K562 (cell line): ENCODE data around the gene CDPF1. TPM values are rescaled to one million over a fixed set of nuclear protein-coding genes. Genes with fewer than 3 reads are reported as not detected.

ENCODE experiments used
- ATAC-seq: fragments of 200-7000 bp; cut with Tn5 transposase; 3 replicates; pipeline ENCODE4 v1.9.1; 2020; ENCODE audit warnings: moderate library complexity
- BruUV-seq: library from RNA; stranded (reverse); fragments of 400-500 nt; replicated peaks from 2 replicates; lab custom pipeline; 2021; lab: Mats Ljungman, UMichigan
- CTCF ChIA-PET: fragments of 300-600 bp; formaldehyde crosslinking; extraction: SDS; loops from one replicate; lab custom pipeline; 2021; ENCODE audit warnings: low intra/inter-chr PET ratio; lab: Yijun Ruan, JAX
- POLR2A ChIA-PET: fragments of 300-600, 350-650 bp; sonication (Branson Sonifier 250); formaldehyde crosslinking; extraction: SDS; loops from one replicate; lab custom pipeline; 2021; ENCODE audit warnings: antibody characterized with exemption, inconsistent platforms; lab: Yijun Ruan, JAX
- DNase-seq, 4 experiments: peaks; one replicate each; pipeline versions ENCODE4 v3.0.0 to v3.0.0-alpha.2; 2011 to 2018; ENCODE audit warnings: low spot score in 3 of 4, mixed read lengths in 3 of 4; ENCODE audit errors: extremely low read depth in 1 of 4
- FAIRE-seq: peaks from 2 replicates; lab custom pipeline; 2011; peaks lifted over from hg19 to GRCh38; lab: Jason Lieb, UNC
- H2AFZ ChIP-seq: 2 replicates; pipeline ENCODE4 v1.6.0; 2011; ENCODE audit warnings: low read depth, low read length, control low read depth, inconsistent platforms
- H3K27ac ChIP-seq: fragments of 200-600 bp; 3 replicates; pipeline ENCODE4 v1.8.0; 2011; ENCODE audit warnings: low read depth, mild to moderate bottlenecking, control low read depth, inconsistent platforms, low read length, moderate library complexity, mixed read lengths; ENCODE audit errors: extremely low read depth
- H3K27me3 ChIP-seq, 2 experiments: fragments of 300-600 bp in 1 of 2; 2 replicates in 1 of 2; 3 replicates in 1 of 2; pipeline versions ENCODE4 v1.6.0 to v1.8.0; 2011; ENCODE audit warnings: inconsistent platforms in 2 of 2, low read length in 2 of 2, mild to moderate bottlenecking in 1 of 2, mixed read lengths in 1 of 2, moderate library complexity in 1 of 2; ENCODE audit not compliant: control insufficient read depth in 2 of 2, insufficient read depth in 2 of 2
- H3K36me3 ChIP-seq: fragments of 300-600 bp; 3 replicates; pipeline ENCODE4 v1.8.0; 2011; ENCODE audit warnings: mild to moderate bottlenecking, low read length, inconsistent platforms; ENCODE audit not compliant: control insufficient read depth, insufficient read depth
- H3K4me1 ChIP-seq, 2 experiments: fragments of 200-600 bp in 1 of 2; replicated peaks in 1 of 2; 2 replicates in 1 of 2; 3 replicates in 1 of 2; pipeline versions ENCODE4 v1.5.1 to v1.8.0; 2011; ENCODE audit warnings: inconsistent platforms in 2 of 2, low read length in 2 of 2, mild to moderate bottlenecking in 1 of 2, mixed read lengths in 1 of 2, moderate library complexity in 1 of 2; ENCODE audit not compliant: control insufficient read depth in 2 of 2, insufficient read depth in 2 of 2
- H3K4me2 ChIP-seq: 2 replicates; pipeline ENCODE4 v1.6.1; 2011; ENCODE audit warnings: low read length, control low read depth, inconsistent platforms, mixed read lengths; ENCODE audit not compliant: insufficient read depth
- H3K4me3 ChIP-seq: fragments of 200-600 bp; sonication (generic), shearing (Covaris generic); 2 replicates; pipeline ENCODE4 v1.5.1; 2016; ENCODE audit warnings: control low read depth, inconsistent platforms
- H3K79me2 ChIP-seq: fragments of 200-600 bp; 3 replicates; pipeline ENCODE4 v1.8.0; 2011; ENCODE audit warnings: low read length, inconsistent platforms; ENCODE audit not compliant: control insufficient read depth, insufficient read depth
- H3K9ac ChIP-seq, 2 experiments: 2 replicates each; pipeline versions ENCODE4 v1.6.0 to v1.6.1; 2011; ENCODE audit warnings: low read depth in 2 of 2, low read length in 2 of 2, control low read depth in 1 of 2, inconsistent platforms in 1 of 2, mild to moderate bottlenecking in 1 of 2, mixed read lengths in 1 of 2; ENCODE audit not compliant: insufficient read depth in 1 of 2
- H3K9me1 ChIP-seq: one replicate; pipeline ENCODE4 v1.6.0; 2011; ENCODE audit warnings: inconsistent platforms, mild to moderate bottlenecking, low read length, moderate library complexity; ENCODE audit not compliant: control insufficient read depth, insufficient read depth
- H3K9me3 ChIP-seq: replicated peaks from 2 replicates; pipeline ENCODE4 v1.5.1; 2011; ENCODE audit warnings: low read depth, low read length, inconsistent platforms; ENCODE audit not compliant: control insufficient read depth, insufficient read depth
- H4K20me1 ChIP-seq: replicated peaks from 2 replicates; pipeline ENCODE4 v1.6.1; 2011; ENCODE audit warnings: low read length, inconsistent platforms, mixed read lengths; ENCODE audit not compliant: control insufficient read depth, insufficient read depth
- CCAR2 ChIP-seq: fragments of 200-400 bp; formaldehyde crosslinking; IDR thresholded peaks from 2 replicates; pipeline ENCODE4 v1.6.1; 2017; ENCODE audit warnings: mild to moderate bottlenecking, low read depth, low read length
- FOXK1 ChIP-seq: sonication (generic); formaldehyde crosslinking; IDR thresholded peaks from 2 replicates; pipeline ENCODE4 v1.8.0; 2022; ENCODE audit warnings: missing genetic modification reagents, mild to moderate bottlenecking, borderline replicate concordance
- KAT8 ChIP-seq: fragments of 450-650 bp; IDR thresholded peaks from 2 replicates; pipeline ENCODE4 v1.6.1; 2016; ENCODE audit warnings: low read depth, mild to moderate bottlenecking
- KLF1 ChIP-seq: fragments of 450-650 bp; IDR thresholded peaks from 2 replicates; pipeline ENCODE4 v1.6.1; 2016; ENCODE audit warnings: missing genetic modification characterization, missing compliant biosample characterization
- ZNF324 ChIP-seq: fragments of 250-450 bp; sonication (Bioruptor Pico); IDR thresholded peaks from 2 replicates; pipeline ENCODE4 v1.4.0; 2020; ENCODE audit warnings: mild to moderate bottlenecking
- ZNF644 ChIP-seq: fragments of 200-800 bp; sonication (Bioruptor generic); IDR thresholded peaks from 2 replicates; pipeline ENCODE4 v1.6.1; 2016; ENCODE audit warnings: low read depth, missing genetic modification characterization, missing compliant biosample characterization
- WGBS: fragments of 100-300 bp; shearing (Covaris generic); methylation state at CpG from one replicate; pipeline ENCODE4 v1.1.6; 2016; ENCODE audit warnings: low coverage, mixed read lengths; ENCODE audit not compliant: insufficient coverage; ENCODE audit errors: missing lambda C conversion rate; 5-methylcytosine and 5-hydroxymethylcytosine counted together
- in situ Hi-C: fragments of 300-500 bp; cut with MboI; formaldehyde crosslinking; loops from 4 replicates; pipeline ENCODE4 v1.15.0; 2018; ENCODE audit warnings: inconsistent platforms, mixed read lengths
- intact Hi-C: fragments of 100-400 bp; cut with micrococcal nuclease; formaldehyde crosslinking; loops from 2 replicates; pipeline ENCODE4 v1.14.2; 2022
- polyA plus RNA-seq, 8 experiments: library from polyadenylated mRNA; depleted of rRNA in 4 of 8; stranded (reverse) in 5 of 8; unstranded in 3 of 8; fragments of >200 nt; fragmentation: Nextera tagmentation in 2 of 8; fragmentation: Illumina TruSeq in 1 of 8; extraction: Ambion mirVana in 2 of 8; extraction: Trizol in 1 of 8; gene quantifications; 2 replicates each; pipeline versions ENCODE4 v1.2.1 to v1.2.3, GENCODE V29; 2011 to 2014; ENCODE audit warnings: inconsistent platforms in 1 of 8, missing spikeins in 1 of 8
- total RNA-seq, 7 experiments: library from RNA; depleted of rRNA in 6 of 7; stranded (reverse); fragments of >200 nt in 6 of 7; fragmentation: Illumina TruSeq in 2 of 7; extraction: Trizol in 2 of 7; gene quantifications; 2 replicates each; pipeline versions ENCODE4 v1.2.1 to v1.2.3, GENCODE V29; 2011 to 2021; ENCODE audit warnings: low replicate concordance in 1 of 7
- TF ChIP-seq, protein P1 (sequence below): sonication (generic); formaldehyde crosslinking; IDR thresholded peaks from 2 replicates; pipeline ENCODE4 v1.8.0; 2022; ENCODE audit warnings: mild to moderate bottlenecking, low read depth, missing genetic modification reagents
- TF ChIP-seq, protein P2 (sequence below): fragments of 450-650 bp; formaldehyde crosslinking; IDR thresholded peaks from 2 replicates; pipeline ENCODE4 v1.4.0; 2020; ENCODE audit warnings: mild to moderate bottlenecking, mixed read lengths

CDPF1 gene
- total and polyA plus RNA-seq, 9 of the 15 experiments (the other 6 are each of a cell fraction or from before 2014, with no cell fraction given), result 0.84 to 19.5 (median 9.1) TPM

DNA sequence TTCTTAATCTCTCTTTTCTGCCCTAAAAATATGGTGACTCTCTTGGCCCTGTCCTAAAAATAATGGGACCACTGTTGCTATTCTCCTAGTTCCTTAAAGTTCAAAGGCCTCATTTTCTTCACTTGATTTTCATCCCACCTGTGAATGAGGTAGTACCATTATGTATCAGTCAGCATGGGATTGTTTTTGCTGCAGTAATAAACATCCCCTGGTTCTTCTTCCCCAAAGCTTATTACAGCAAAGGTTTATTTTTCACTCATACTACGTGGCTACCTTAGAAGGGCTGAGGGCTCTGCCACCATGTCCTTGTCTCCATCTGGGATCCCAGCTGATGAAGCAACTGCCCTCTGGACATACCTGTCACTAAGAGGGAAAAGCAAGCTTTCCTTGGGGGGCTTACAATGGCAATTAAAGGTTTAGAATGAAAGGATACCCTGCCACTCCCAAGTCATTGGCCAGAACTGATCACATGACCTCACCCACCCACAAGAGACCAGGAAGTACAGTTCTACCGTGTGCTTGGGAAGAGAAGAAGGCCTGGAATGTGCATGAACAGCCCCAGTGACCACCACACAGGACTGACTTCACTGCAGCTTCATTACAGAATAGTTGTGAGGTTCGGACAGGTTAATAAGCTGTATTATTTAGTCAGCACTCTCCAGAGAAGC, 25.5 kb upstream of the CDPF1 start (continued):
- no peak for TF ChIP-seq ZNF324 (CRISPR knock-in tag)
- TF ChIP-seq, protein P1, sequence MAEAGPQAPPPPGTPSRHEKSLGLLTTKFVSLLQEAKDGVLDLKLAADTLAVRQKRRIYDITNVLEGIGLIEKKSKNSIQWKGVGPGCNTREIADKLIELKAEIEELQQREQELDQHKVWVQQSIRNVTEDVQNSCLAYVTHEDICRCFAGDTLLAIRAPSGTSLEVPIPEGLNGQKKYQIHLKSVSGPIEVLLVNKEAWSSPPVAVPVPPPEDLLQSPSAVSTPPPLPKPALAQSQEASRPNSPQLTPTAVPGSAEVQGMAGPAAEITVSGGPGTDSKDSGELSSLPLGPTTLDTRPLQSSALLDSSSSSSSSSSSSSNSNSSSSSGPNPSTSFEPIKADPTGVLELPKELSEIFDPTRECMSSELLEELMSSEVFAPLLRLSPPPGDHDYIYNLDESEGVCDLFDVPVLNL (CRISPR knock-in tag), result no peak
- TF ChIP-seq KLF1 (tag), result no peak
- TF ChIP-seq ZNF644 (tag), result no peak
- TF ChIP-seq, protein P2, sequence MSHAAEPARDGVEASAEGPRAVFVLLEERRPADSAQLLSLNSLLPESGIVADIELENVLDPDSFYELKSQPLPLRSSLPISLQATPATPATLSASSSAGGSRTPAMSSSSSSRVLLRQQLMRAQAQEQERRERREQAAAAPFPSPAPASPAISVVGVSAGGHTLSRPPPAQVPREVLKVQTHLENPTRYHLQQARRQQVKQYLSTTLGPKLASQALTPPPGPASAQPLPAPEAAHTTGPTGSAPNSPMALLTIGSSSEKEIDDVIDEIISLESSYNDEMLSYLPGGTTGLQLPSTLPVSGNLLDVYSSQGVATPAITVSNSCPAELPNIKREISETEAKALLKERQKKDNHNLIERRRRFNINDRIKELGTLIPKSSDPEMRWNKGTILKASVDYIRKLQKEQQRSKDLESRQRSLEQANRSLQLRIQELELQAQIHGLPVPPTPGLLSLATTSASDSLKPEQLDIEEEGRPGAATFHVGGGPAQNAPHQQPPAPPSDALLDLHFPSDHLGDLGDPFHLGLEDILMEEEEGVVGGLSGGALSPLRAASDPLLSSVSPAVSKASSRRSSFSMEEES (CRISPR knock-in tag), result peak; percentile 75

DNA sequence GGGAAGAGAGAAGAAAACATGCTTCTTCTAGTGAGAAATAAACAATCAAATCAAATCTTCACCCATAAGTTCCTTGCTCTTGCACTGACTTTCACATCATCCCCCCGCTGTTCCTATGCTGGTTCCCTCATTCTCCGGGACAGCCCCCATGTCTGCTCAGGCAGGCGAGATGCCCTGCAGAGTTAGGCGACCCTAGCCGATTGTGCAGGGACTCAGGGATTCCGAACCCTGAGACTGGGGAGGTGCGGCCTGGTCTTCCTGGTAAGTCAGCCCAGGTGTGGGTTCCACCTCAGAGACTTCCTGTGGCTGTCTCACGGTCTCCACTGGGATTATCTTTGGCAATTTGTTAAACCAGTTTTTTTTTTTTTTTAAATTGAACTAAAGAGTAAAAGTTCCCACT, 24.3 kb upstream of the CDPF1 start:
- CTCF ChIA-PET, result no interaction called here

More for the DNA sequence above, 24.3 kb upstream of the CDPF1 start:
- peaks cover 0 to 6% of the 10 kb centered on the region in 2 experiments; a peak in 3 of 5 replicates for H3K4me1 ChIP-seq
- H2AFZ ChIP-seq, result no peak overlapping the region
- in situ Hi-C loops, result no loop called here
- no peak for DNase-seq
- H3K27ac ChIP-seq, result no peak overlapping the region
- no peak for FAIRE-seq
- no peaks in the 10 kb centered on the region for H3K9me3 ChIP-seq
- intact Hi-C loops, result no loop called here
- TF ChIP-seq KAT8 (no peak), CCAR2 (no peak), FOXK1 (CRISPR knock-in tag) (no peak)
- no peaks in the 10 kb centered on the region for H3K27me3 ChIP-seq
- H3K9ac ChIP-seq, result no peak overlapping the region
- no peak for ATAC-seq
- POLR2A ChIA-PET, result interaction anchor here (0.7 kb wide), 1 partner anchor 16 kb away, joined by 3 read pairs; no protein-coding TSS in a partner anchor
- no peak overlapping the region for H3K4me3 ChIP-seq
- H3K36me3 ChIP-seq, result peaks cover 64% of the 10 kb centered on the region; the same call in 2 of the 3 replicates
- peaks cover 3% of the 10 kb centered on the region; the same call in 2 of the 3 replicates for H3K79me2 ChIP-seq
- WGBS, result 95% methylated on average over 4 of the region's 8 CpGs
- peaks cover under 1% of the 10 kb centered on the region for H3K9me1 ChIP-seq
- H4K20me1 ChIP-seq, result no peaks in the 10 kb centered on the region
- no TSS peak for BruUV-seq
- H3K4me2 ChIP-seq, result no peak overlapping the region
